Gastroesophageal sphincter (tissue), 4 donors: ENCODE data around the gene RPS4Y2. TPM values are rescaled to one million over a fixed set of nuclear protein-coding genes. Genes with fewer than 3 reads are reported as not detected.

ENCODE experiments used
- ATAC-seq: fragments of 150-250 bp; one replicate; pipeline ENCODE4 v1.9.1; 2016; ENCODE audit warnings: mild to moderate bottlenecking, moderate library complexity
- H3K27ac ChIP-seq, 4 donors: fragments of 200-600 bp; sonication (generic) in 3 of 4; 1 replicate in 3 of 4; 2 replicates in 1 of 4; pipeline ENCODE4 v1.5.1; 2016 to 2019
- H3K27me3 ChIP-seq: fragments of 200-600 bp; sonication (generic); one replicate; pipeline ENCODE4 v1.5.1; 2019
- H3K36me3 ChIP-seq, 2 donors: fragments of 200-600 bp; sonication (generic); one replicate each; pipeline ENCODE4 v1.5.1; 2019; ENCODE audit warnings: control low read depth in 1 of 2
- H3K4me1 ChIP-seq, 3 donors: fragments of 200-600 bp; sonication (generic); 1 replicate in 2 of 3; 2 replicates in 1 of 3; pipeline ENCODE4 v1.5.1; 2016 to 2019; ENCODE audit warnings: control low read depth in 2 of 3
- H3K4me3 ChIP-seq, 2 donors: fragments of 200-600 bp; sonication (generic); one replicate each; pipeline ENCODE4 v1.5.1; 2019; ENCODE audit warnings: mild to moderate bottlenecking in 1 of 2, moderate library complexity in 1 of 2
- H3K9me3 ChIP-seq, 3 donors: fragments of 200-600 bp; sonication (generic); one replicate each; pipeline ENCODE4 v1.5.1; 2017 to 2019; ENCODE audit warnings: control low read depth in 2 of 3
- CTCF ChIP-seq, 4 experiments: fragments of 200-600 bp in 2 of 4; fragments of 450-650 bp in 2 of 4; sonication (generic) in 1 of 4; IDR thresholded peaks; one replicate each; pipeline ENCODE4 v1.5.1; 2017 to 2019; ENCODE audit warnings: antibody characterized with exemption in 4 of 4, mild to moderate bottlenecking in 2 of 4, moderate library complexity in 2 of 4
- EP300 ChIP-seq: sonication (generic); formaldehyde crosslinking; IDR thresholded peaks from one replicate; pipeline ENCODE4 v1.6.1; 2017; ENCODE audit warnings: antibody characterized with exemption, mild to moderate bottlenecking
- POLR2A ChIP-seq, 2 donors: fragments of 450-650 bp; IDR thresholded peaks; one replicate each; pipeline ENCODE4 v1.6.1; 2017; ENCODE audit warnings: antibody characterized with exemption in 2 of 2, mild to moderate bottlenecking in 2 of 2, moderate library complexity in 1 of 2
- POLR2AphosphoS5 ChIP-seq: sonication (generic); formaldehyde crosslinking; IDR thresholded peaks from one replicate; pipeline ENCODE4 v1.6.1; 2017; ENCODE audit warnings: antibody characterized with exemption
- WGBS, 2 donors: methylation state at CpG; one replicate each; pipeline ENCODE4 v1.1.5; 2018; ENCODE audit warnings: low coverage in 1 of 2; 5-methylcytosine and 5-hydroxymethylcytosine counted together
- total RNA-seq, 4 donors: library from RNA; depleted of rRNA; stranded (reverse); fragments of >200 nt; gene quantifications; one replicate each; pipeline ENCODE4 v1.1.0, GENCODE V29; 2016

The RPS4Y2 gene
- total RNA-seq, 4 donors from 2014 or later: not detected

- Histone ChIP-seq H3K4me1 (no peaks in the 10 kb centered on the region), H3K9me3 (no peaks in the 10 kb centered on the region), H3K27me3 (no peaks in the 10 kb centered on the region), H3K27ac (no peak overlapping the region), H3K4me3 (no peak overlapping the region), H3K36me3 (no peaks in the 10 kb centered on the region)
- TF ChIP-seq POLR2A (IDR thresholded peaks at IDR 0.05): no peak
- TF ChIP-seq CTCF (IDR thresholded peaks at IDR 0.05): no peak
- TF ChIP-seq POLR2AphosphoS5: no peak
- TF ChIP-seq EP300: no peak
- WGBS, 2 donors: 48% methylated on average over 2 of the region's 3 CpGs; no CpG with 5 or more reads in 1 of the 2 donors
- no peak for ATAC-seq
These were observed 14.8 kb downstream of the RPS4Y2 start for GRCh38 chrY:20770755-20771154.

DNA sequence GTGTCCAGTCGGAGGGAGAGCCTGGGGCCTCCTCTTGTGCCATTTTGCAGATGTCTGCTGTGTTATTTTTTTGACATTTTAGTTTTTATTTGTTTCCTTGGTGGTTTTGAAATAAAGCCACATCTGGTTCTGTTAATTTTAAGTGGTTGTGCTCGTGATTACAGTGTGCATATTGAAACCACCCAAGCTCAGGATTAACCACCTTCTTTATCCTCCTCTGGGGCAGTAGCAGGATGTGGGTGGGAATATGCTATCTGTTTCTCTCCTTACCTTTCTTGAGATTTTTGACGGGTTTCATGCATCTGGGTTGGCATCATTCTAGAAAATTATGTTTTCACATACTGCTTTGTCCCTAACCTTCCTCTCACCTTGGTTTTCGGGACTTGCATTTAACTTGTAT, 20.2 kb downstream of the RPS4Y2 start:
- H3K9me3 ChIP-seq: no peaks in the 10 kb centered on the region
- 73% methylated on average over 4 of the region's 4 CpGs; no CpG with 5 or more reads in 1 of the 2 donors for WGBS, 2 donors
- no peaks in the 10 kb centered on the region for H3K4me1 ChIP-seq
- H3K27ac ChIP-seq: no peak overlapping the region
- H3K27me3 ChIP-seq: no peaks in the 10 kb centered on the region
- TF ChIP-seq EP300 (no peak), POLR2AphosphoS5 (no peak), CTCF (IDR thresholded peaks at IDR 0.05) (no peak), POLR2A (IDR thresholded peaks at IDR 0.05) (no peak)
- H3K4me3 ChIP-seq: no peak overlapping the region
- no peak for ATAC-seq
- H3K36me3 ChIP-seq: no peaks in the 10 kb centered on the region

DNA sequence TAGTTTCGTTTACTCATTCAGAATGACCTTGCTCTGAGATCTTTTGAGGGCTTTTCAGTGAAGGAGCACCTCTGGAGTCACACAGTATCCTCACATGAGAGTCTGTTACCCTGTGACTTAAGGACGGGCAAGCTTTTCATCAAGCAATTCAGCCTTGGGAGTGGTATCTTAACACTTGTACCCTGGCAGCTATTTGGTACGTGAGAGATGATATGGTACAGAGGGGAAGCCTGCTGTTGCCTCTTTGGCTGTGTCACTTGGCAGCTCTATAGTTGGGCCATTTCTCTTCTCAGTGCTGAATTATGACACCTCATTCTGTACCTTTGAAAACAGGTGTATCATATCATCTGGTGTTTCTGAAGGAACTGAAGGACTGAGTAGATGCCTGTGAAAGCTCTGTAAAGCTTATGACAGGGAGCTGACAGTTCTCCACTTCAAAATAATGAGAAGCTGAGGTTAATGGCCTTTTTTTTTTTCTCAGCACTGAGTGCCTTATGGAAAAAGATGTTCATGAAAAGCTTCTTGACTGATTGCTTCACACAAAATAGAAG, 24.3 kb downstream of the RPS4Y2 start:
- no peak for TF ChIP-seq POLR2AphosphoS5
- TF ChIP-seq CTCF (IDR thresholded peaks at IDR 0.05): no peak
- no peak for TF ChIP-seq EP300
- TF ChIP-seq POLR2A (IDR thresholded peaks at IDR 0.05): no peak
- ATAC-seq: no peak
- no peaks in the 10 kb centered on the region for H3K9me3 ChIP-seq
- WGBS, 2 donors: 54% methylated on average over 2 of the region's 3 CpGs; no CpG with 5 or more reads in 1 of the 2 donors
- H3K27me3 ChIP-seq: no peaks in the 10 kb centered on the region
- no peak overlapping the region for H3K4me3 ChIP-seq
- no peaks in the 10 kb centered on the region for H3K4me1 ChIP-seq
- H3K36me3 ChIP-seq: no peaks in the 10 kb centered on the region
- no peak overlapping the region for H3K27ac ChIP-seq

DNA sequence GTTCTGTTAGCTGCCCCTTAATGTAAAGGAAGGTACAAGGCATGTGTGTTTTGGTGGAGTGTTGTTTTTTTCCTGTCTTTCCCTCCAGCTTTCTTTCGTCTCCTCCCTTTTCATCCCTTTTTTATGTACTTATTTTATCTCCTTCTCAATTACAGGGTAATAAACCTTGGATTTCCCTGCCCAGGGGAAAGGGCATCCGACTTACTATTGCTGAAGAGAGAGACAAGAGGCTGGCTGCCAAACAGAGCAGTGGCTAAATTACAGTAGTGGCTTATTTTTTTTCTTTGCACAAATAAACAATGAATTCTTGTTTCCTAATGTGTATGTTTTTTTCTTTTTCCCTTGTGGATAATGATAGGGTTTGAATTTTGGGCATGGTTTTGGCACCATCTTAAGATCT, 24.9 kb downstream of the RPS4Y2 start:
- TF ChIP-seq POLR2A (IDR thresholded peaks at IDR 0.05) (no peak), POLR2AphosphoS5 (no peak), EP300 (no peak), CTCF (IDR thresholded peaks at IDR 0.05) (no peak)
- H3K27ac ChIP-seq: no peak overlapping the region
- no peaks in the 10 kb centered on the region for H3K36me3 ChIP-seq
- no peaks in the 10 kb centered on the region for H3K4me1 ChIP-seq
- no peaks in the 10 kb centered on the region for H3K27me3 ChIP-seq
- no CpG with 5 or more reads among the region's 2 CpGs for WGBS, 2 donors
- no peak for ATAC-seq
- H3K4me3 ChIP-seq: no peak overlapping the region
- no peaks in the 10 kb centered on the region for H3K9me3 ChIP-seq

DNA sequence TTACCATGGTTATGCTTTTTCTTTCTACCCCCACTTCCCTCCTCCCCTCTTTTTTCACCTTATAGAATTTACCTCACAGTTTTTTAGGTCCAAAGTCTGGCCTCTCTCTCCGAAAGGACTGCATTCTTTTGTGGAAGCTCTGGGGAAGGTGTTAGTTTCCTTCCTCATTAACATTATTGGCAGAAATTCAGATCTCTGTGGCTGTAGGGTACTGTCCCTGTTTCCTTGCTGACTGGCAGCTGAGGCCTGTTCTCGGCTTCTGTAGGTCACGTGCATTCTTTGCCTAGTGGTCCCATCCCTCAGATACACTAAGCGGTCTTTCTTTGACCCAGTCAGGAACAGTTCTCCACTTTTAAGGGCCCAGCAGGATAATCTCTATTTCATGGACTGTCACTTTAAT, 25.5 kb downstream of the RPS4Y2 start:
- ATAC-seq: no peak
- Histone ChIP-seq H3K9me3 (no peaks in the 10 kb centered on the region), H3K4me3 (no peak overlapping the region), H3K27me3 (no peaks in the 10 kb centered on the region), H3K27ac (no peak overlapping the region), H3K4me1 (no peaks in the 10 kb centered on the region), H3K36me3 (no peaks in the 10 kb centered on the region)
- TF ChIP-seq CTCF (IDR thresholded peaks at IDR 0.05) (no peak), EP300 (no peak), POLR2AphosphoS5 (no peak), POLR2A (IDR thresholded peaks at IDR 0.05) (no peak)
- WGBS, 2 donors: 50% methylated on average over 1 of the region's 4 CpGs; no CpG with 5 or more reads in 1 of the 2 donors
